Right lung (tissue), 5 donors: Measurements from ENCODE around the gene MIS18A. TPM values are rescaled to one million over a fixed set of nuclear protein-coding genes. Genes with fewer than 3 reads are reported as not detected.
"Not testable (repeated sequence)": the region's sequence is repeated elsewhere in the genome, so short reads cannot be mapped to it uniquely, and the experiment has no call there.

ENCODE experiments used
- DNase-seq, 2 donors: peaks; one replicate each; pipeline ENCODE4 v3.0.0-alpha.2; 2013
- polyA plus RNA-seq, 5 donors: library from polyadenylated mRNA; unstranded; fragments of 120-200 nt; gene quantifications; one replicate each; pipeline versions ENCODE4 v1.2.1 to v1.2.3, GENCODE V29; 2013; ENCODE audit warnings: inconsistent platforms in 1 of 5, low replicate concordance in 1 of 5; ENCODE audit not compliant: insufficient read length in 5 of 5, insufficient read depth in 1 of 5

Gene MIS18A
- polyA plus RNA-seq, 5 donors = 16.6 to 27.2 (median 18.6) TPM

- DNase-seq = no peak
Observed at GRCh38 chr21:32307706-32308105, 28.9 kb upstream of the MIS18A start.

GRCh38 chr21:32306021-32306780 is 27.4 kb upstream of the MIS18A start:
- no peak for DNase-seq

GRCh38 chr21:32304998-32305397 is 26.1 kb upstream of the MIS18A start:
- no peak for DNase-seq

- no peak for DNase-seq
Observed at GRCh38 chr21:32303385-32303784, 24.5 kb upstream of the MIS18A start.

GRCh38 chr21:32302560-32302959 is 23.7 kb upstream of the MIS18A start:
- no peak for DNase-seq

GRCh38 chr21:32301596-32301995 is 22.7 kb upstream of the MIS18A start:
- no peak for DNase-seq

GRCh38 chr21:32300117-32300681 is 21.4 kb upstream of the MIS18A start:
- no peak for DNase-seq

- no peak for DNase-seq
Observed at GRCh38 chr21:32299695-32300094, 20.8 kb upstream of the MIS18A start.

GRCh38 chr21:32298658-32299081 is 19.8 kb upstream of the MIS18A start, which contains the start of gene MRAP:
Gene MRAP (plus strand): TSS chr21:32298855. CDS start chr21:32298972, 117 bp downstream.
- DNase-seq = no peak

GRCh38 chr21:32298148-32298559 is 19.3 kb upstream of the MIS18A start:
- peak in 1 of 2 donors; percentile 23 for DNase-seq

- no peak for DNase-seq
Observed at GRCh38 chr21:32297449-32297848, 18.6 kb upstream of the MIS18A start.

GRCh38 chr21:32285476-32285875 is 6.6 kb upstream of the MIS18A start:
- no peak for DNase-seq

- no peak for DNase-seq
Observed at GRCh38 chr21:32282992-32283391, 4.1 kb upstream of the MIS18A start.

- DNase-seq = no peak
Observed at GRCh38 chr21:32281531-32281930, 2.7 kb upstream of the MIS18A start.

GRCh38 chr21:32279377-32279680 is 480 bp upstream of the MIS18A start:
- DNase-seq = no peak

GRCh38 chr21:32278103-32278502 is 746 bp downstream of the MIS18A start:
- DNase-seq = no peak

- no peak for DNase-seq
Observed at GRCh38 chr21:32276671-32277070, 2.2 kb downstream of the MIS18A start.

- DNase-seq = no peak
Observed at GRCh38 chr21:32270748-32271147, 8.1 kb downstream of the MIS18A start.

GRCh38 chr21:32265321-32265720 is 13.5 kb downstream of the MIS18A start:
- DNase-seq = not testable (repeated sequence)

- no peak for DNase-seq
Observed at GRCh38 chr21:32261929-32262328, 16.9 kb downstream of the MIS18A start.

- no peak for DNase-seq
Observed at GRCh38 chr21:32260130-32260529, 18.7 kb downstream of the MIS18A start.

- DNase-seq = not testable (repeated sequence)
Observed at GRCh38 chr21:32258786-32259048, 20.1 kb downstream of the MIS18A start.

GRCh38 chr21:32257962-32258785 is 20.7 kb downstream of the MIS18A start:
- DNase-seq = peak; percentile 70 to 80
